Dendritic cell treated with granulocyte-macrophage colony-stimulating factor and Interleukin-4, amounts not matched to agents 40 ng/mL and 50 ng/mL, for 4 days (primary cell): ENCODE data around the gene SEMA3G.
A peak's percentile ranks its signal among the peaks of the same experiment; 100 is the strongest.

Experiments used
- H3K27ac Mint-ChIP-seq: one replicate; pipeline ENCODE4 v1.8.0; 2022; ENCODE audit warnings: mild to moderate bottlenecking, mixed read lengths
- H3K27me3 Mint-ChIP-seq: one replicate; pipeline ENCODE4 v1.8.0; 2022; ENCODE audit warnings: mild to moderate bottlenecking, mixed read lengths
- H3K36me3 Mint-ChIP-seq: one replicate; pipeline ENCODE4 v1.8.0; 2022; ENCODE audit warnings: low read depth, mixed read lengths
- H3K4me1 Mint-ChIP-seq: one replicate; pipeline ENCODE4 v1.8.0; 2022; ENCODE audit warnings: low read depth, mixed read lengths
- H3K4me3 Mint-ChIP-seq: one replicate; pipeline ENCODE4 v1.8.0; 2022; ENCODE audit warnings: mild to moderate bottlenecking, moderate library complexity, mixed read lengths
- H3K9me3 Mint-ChIP-seq: one replicate; pipeline ENCODE4 v1.8.0; 2022; ENCODE audit warnings: mixed read lengths
- intact Hi-C: fragments of 100-400 bp; cut with micrococcal nuclease; formaldehyde crosslinking; loops from one replicate; pipeline ENCODE4 v1.15.0; 2022

Gene SEMA3G

GRCh38 chr3:52483577-52484381 is 38.9 kb upstream of the SEMA3G start:
- H3K27me3 Mint-ChIP-seq, result no peaks in the 10 kb centered on the region
- H3K4me1 Mint-ChIP-seq, result peaks cover 57% of the 10 kb centered on the region
- no peaks in the 10 kb centered on the region for H3K9me3 Mint-ChIP-seq
- intact Hi-C loops, result no loop called here
- H3K36me3 Mint-ChIP-seq, result peaks cover 100% of the 10 kb centered on the region
- H3K4me3 Mint-ChIP-seq, result no peak overlapping the region
- H3K27ac Mint-ChIP-seq, result no peak overlapping the region

DNA sequence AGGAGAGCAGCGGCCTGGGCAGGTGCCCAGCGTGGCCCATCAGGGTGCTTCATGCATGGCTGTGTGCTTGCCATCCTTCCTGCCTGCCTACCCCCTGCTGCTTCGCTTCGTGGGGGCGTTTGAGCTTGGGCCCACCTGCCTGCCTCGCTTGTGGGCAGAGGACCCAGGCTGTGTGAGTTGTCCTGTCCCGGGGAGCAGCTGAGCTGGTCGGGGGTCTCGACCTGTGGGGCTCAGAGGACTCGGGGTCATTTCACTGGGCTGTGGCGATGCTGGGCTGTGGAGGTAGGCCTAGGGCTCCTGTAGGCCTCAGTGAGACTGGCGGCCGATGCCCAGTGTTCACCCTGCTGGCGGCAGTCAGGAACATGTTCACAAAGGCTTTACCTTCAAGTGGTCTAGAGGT is 38.2 kb upstream of the SEMA3G start:
- intact Hi-C loops, result no loop called here
- H3K27ac Mint-ChIP-seq, result no peak overlapping the region
- H3K36me3 Mint-ChIP-seq, result peaks cover 100% of the 10 kb centered on the region
- no peak overlapping the region for H3K4me3 Mint-ChIP-seq
- H3K27me3 Mint-ChIP-seq, result no peaks in the 10 kb centered on the region
- H3K4me1 Mint-ChIP-seq, result peaks cover 61% of the 10 kb centered on the region
- no peaks in the 10 kb centered on the region for H3K9me3 Mint-ChIP-seq

GRCh38 chr3:52481819-52482521 is 37.1 kb upstream of the SEMA3G start:
- no peaks in the 10 kb centered on the region for H3K27me3 Mint-ChIP-seq
- intact Hi-C loops, result no loop called here
- H3K4me3 Mint-ChIP-seq, result no peak overlapping the region
- H3K27ac Mint-ChIP-seq, result no peak overlapping the region
- peaks cover 72% of the 10 kb centered on the region for H3K4me1 Mint-ChIP-seq
- H3K36me3 Mint-ChIP-seq, result peaks cover 100% of the 10 kb centered on the region
- H3K9me3 Mint-ChIP-seq, result no peaks in the 10 kb centered on the region

DNA sequence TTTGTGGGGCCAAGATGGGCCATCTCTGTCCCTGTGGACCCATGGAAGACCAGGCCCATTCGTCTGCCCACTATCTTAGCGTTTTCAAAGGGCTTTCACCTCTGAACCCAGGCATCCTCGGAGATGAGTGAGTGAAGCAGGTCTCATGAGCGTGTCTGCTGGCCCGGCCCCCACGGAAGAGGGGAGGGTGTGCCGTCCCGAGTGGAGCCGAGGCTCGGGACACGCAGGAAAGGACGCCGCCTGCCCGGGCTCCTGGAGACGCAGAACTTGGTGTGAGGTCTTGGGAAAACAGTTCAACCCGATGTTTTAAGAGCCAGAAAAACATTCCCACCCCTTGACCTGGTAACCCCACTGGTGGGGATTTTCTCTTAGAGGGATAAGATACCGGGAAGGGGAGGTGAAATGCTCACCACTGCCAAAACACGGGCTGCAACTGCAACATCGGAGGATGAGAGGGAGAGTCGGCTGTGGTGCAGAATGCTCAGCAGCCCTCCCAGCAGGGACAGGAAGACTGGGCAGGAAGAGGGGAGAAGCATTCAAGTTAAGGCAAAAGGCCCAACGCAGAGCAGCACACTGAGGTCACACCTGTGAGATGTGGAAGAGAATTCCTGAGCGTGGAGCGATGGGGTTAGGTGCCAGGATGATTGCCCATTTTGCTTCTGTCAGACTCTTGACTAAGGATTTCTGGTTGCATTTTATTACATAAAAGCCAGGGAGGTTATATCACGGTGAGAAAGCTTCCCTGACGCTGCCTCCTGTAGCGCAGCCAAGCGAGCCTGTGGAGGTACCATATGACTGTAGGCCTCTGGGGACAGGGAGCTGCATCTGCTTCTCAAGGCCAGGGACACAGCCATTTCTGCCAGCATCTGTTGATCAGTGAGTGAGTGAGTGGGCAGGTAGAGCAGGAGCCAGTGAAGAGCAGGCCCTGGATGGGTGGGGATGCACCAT is 36.1 kb upstream of the SEMA3G start:
- intact Hi-C loops, result no loop called here
- H3K27ac Mint-ChIP-seq, result no peak overlapping the region

DNA sequence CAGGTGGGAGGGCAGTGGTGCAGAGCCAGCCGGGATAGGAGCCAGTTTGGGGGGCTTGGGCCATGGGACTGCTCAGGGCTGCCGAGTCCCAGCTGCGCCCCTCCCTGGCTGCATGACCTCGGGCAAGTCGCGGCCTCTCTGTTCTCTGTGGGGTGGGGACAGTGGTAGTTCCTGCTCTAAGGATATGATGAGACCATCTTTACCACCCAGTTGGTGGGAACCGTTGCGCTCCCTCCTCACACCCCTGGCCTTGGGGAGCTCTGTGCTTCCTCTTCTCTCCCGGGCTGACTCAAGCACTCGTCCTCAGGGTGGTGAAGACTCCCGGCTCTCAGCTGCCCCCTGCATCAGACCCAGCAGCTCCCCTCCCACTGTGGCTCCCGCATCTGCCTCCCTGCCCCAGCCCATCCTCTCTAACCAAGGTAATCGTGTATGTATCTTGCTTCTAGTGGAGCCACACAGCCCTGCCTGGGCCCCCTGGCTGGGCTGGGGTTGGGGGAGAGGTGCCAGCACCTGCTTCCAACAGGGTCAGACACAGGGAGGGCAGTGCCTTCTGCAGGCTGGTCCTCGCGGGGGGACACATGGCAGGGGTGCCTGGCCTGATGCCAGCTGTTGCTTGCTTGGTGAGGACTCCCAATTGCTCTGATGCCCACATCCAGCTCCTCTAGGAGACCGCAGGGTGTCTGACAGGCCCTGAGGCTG is 35.1 kb upstream of the SEMA3G start:
- Mint-ChIP-seq H3K4me3 (peak overlapping the region; percentile 63), H3K27ac (peak overlapping the region; percentile 85), H3K36me3 (peaks cover 90% of the 10 kb centered on the region), H3K4me1 (peaks cover 85% of the 10 kb centered on the region), H3K9me3 (no peaks in the 10 kb centered on the region), H3K27me3 (no peaks in the 10 kb centered on the region)
- intact Hi-C loops, result no loop called here

More for the DNA sequence above, 36.1 kb upstream of the SEMA3G start:
- H3K36me3 Mint-ChIP-seq, result peaks cover 92% of the 10 kb centered on the region
- no peaks in the 10 kb centered on the region for H3K27me3 Mint-ChIP-seq
- H3K4me1 Mint-ChIP-seq, result peaks cover 81% of the 10 kb centered on the region
- no peaks in the 10 kb centered on the region for H3K9me3 Mint-ChIP-seq
- H3K4me3 Mint-ChIP-seq, result no peak overlapping the region

DNA sequence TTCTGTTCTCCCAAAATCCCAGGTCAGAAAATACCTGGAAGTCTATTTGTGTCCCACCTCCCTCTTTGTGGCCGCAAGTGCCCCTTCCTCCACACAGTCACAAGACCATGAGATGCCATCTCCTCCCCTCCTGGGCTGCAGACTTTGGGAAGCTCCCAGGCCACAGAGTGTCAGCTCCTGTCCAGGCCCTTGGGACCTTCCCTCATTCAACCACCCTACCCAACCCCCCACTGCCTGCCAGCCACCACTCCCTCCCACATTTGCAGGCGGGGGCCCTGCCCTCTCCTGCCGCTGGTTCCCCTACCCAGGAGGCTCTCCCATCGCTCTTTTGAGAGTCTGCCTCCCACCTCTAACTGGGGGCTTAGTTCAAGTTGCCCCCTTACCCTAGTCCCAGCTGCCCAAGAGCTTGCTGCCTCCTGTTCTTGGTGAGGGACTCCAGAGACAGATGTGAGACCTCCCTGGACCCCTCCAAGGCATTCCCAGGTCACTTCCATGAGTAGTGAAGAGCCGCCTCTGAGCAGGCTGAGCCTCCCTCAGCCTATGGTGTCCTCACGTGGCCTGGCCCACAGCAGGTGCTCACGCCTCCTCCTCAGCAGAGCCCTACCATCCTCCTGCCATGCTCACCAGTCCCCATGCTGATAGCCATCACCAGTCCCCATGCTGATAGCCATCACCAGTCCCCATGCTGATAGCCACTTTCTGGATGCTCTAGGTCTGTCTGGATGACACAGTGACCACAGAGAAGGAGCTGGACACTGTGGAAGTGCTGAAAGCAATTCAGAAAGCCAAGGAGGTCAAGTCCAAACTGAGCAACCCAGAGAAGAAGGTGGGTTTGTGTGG is 34.4 kb upstream of the SEMA3G start:
- H3K4me3 Mint-ChIP-seq, result peak overlapping the region; percentile 63
- H3K9me3 Mint-ChIP-seq, result no peaks in the 10 kb centered on the region
- no peaks in the 10 kb centered on the region for H3K27me3 Mint-ChIP-seq
- H3K4me1 Mint-ChIP-seq, result peaks cover 80% of the 10 kb centered on the region
- intact Hi-C loops, result no loop called here
- H3K36me3 Mint-ChIP-seq, result peaks cover 90% of the 10 kb centered on the region
- peak overlapping the region; percentile 85 for H3K27ac Mint-ChIP-seq

DNA sequence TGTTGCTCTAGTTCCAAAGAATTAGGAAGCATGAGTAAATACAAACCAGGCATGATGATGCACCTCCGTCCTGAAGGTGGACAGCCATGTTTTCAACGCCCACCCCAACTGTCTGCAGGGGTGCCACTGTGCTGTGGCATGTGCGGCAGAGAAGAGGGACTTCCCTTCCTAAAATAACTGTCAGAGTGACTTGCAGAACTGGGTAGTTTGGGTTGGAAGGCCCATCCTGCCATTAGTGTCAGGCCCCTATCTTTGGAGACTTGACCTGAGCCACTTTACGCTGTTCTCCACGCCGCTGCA is 32.8 kb upstream of the SEMA3G start:
- Mint-ChIP-seq H3K36me3 (peaks cover 90% of the 10 kb centered on the region), H3K27ac (peak overlapping the region; percentile 85), H3K4me3 (peak overlapping the region; percentile 34), H3K27me3 (no peaks in the 10 kb centered on the region), H3K9me3 (no peaks in the 10 kb centered on the region), H3K4me1 (peaks cover 86% of the 10 kb centered on the region)
- intact Hi-C loops, result no loop called here

GRCh38 chr3:52477076-52477795 is 32.3 kb upstream of the SEMA3G start:
- intact Hi-C loops, result no loop called here
- Mint-ChIP-seq H3K27me3 (no peaks in the 10 kb centered on the region), H3K9me3 (no peaks in the 10 kb centered on the region), H3K4me1 (peaks cover 89% of the 10 kb centered on the region), H3K36me3 (peaks cover 90% of the 10 kb centered on the region), H3K4me3 (no peak overlapping the region), H3K27ac (peak overlapping the region; percentile 85)

- no peaks in the 10 kb centered on the region for H3K27me3 Mint-ChIP-seq
- intact Hi-C loops, result loop anchor here (2.0 kb wide), 1 partner anchor 26 kb away; no protein-coding TSS in a partner anchor
These were observed 28.1 kb upstream of the SEMA3G start for GRCh38 chr3:52473026-52473425.

DNA sequence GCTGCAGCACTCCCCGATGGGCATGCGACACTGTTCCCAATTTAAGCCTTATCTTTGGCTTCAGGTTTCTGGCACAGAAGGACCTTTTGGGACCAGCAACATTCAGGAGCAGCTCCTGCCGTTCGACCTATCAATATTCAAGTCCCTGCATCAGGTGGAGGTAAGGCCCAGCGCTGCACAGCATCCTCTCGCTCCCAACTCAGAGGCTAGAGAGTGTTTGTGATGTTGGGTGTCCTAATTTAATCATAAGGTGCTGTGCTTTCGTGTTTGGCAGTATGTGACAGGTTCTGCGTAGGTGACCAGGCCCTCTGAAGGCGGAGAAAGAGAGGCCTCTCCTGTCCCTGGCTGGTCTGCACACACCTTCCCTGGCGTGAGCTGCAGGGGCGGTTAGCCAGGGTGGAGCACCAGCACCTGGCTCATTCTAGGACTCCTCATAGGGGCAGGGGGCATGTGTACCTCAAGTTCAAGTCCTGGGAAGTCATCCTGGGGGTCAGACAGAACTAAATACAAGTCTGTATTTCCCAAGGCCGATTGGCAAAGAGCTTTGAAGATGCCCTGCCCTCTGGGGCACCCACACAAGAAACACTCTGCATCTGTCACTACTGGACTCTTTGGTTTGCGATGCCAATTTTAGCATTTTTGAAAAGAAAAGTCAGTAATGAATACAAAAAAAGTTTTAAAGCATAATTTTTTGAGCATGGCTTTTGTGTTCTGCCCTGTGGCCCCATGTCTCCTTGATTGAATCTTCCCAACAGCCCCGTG is 27.5 kb upstream of the SEMA3G start:
- peak overlapping the region; percentile 26 for H3K4me3 Mint-ChIP-seq
- no peaks in the 10 kb centered on the region for H3K9me3 Mint-ChIP-seq
- H3K27ac Mint-ChIP-seq, result peak overlapping the region; percentile 85
- no peaks in the 10 kb centered on the region for H3K27me3 Mint-ChIP-seq
- H3K36me3 Mint-ChIP-seq, result peaks cover 81% of the 10 kb centered on the region
- H3K4me1 Mint-ChIP-seq, result peaks cover 78% of the 10 kb centered on the region
- intact Hi-C loops, result loop anchor here (2.0 kb wide), 1 partner anchor 26 kb away; no protein-coding TSS in a partner anchor

More at GRCh38 chr3:52473026-52473425, 28.1 kb upstream of the SEMA3G start:
- Mint-ChIP-seq H3K4me1 (peaks cover 79% of the 10 kb centered on the region), H3K4me3 (no peak overlapping the region), H3K9me3 (no peaks in the 10 kb centered on the region), H3K27ac (peak overlapping the region; percentile 85), H3K36me3 (peaks cover 81% of the 10 kb centered on the region)

- peaks cover 69% of the 10 kb centered on the region for H3K4me1 Mint-ChIP-seq
- H3K9me3 Mint-ChIP-seq, result no peaks in the 10 kb centered on the region
- H3K4me3 Mint-ChIP-seq, result peak overlapping the region; percentile 26
- peaks cover 77% of the 10 kb centered on the region for H3K36me3 Mint-ChIP-seq
- peak overlapping the region; percentile 85 for H3K27ac Mint-ChIP-seq
- intact Hi-C loops, result loop anchor here (2.0 kb wide), 1 partner anchor 27 kb away; no protein-coding TSS in a partner anchor
- H3K27me3 Mint-ChIP-seq, result no peaks in the 10 kb centered on the region
These were observed 26.7 kb upstream of the SEMA3G start for GRCh38 chr3:52471371-52472238.
